Endodermal cell (in vitro differentiated cells): ENCODE results near the gene KIAA1671. TPM values are rescaled to one million over a fixed set of nuclear protein-coding genes. Genes with fewer than 3 reads are reported as not detected.

Experiments
- DNase-seq: peaks from one replicate; pipeline ENCODE4 v3.0.0-alpha.2; 2017
- H3K27ac ChIP-seq: 2 replicates; pipeline ENCODE4 v1.5.1; 2013; ENCODE audit warnings: mild to moderate bottlenecking, low read depth, low read length, moderate library complexity
- H3K27me3 ChIP-seq: 2 replicates; pipeline ENCODE4 v1.6.1; 2013; ENCODE audit warnings: mild to moderate bottlenecking, low read length, moderate library complexity; ENCODE audit not compliant: insufficient read depth, control insufficient read depth, poor library complexity, severe bottlenecking
- H3K36me3 ChIP-seq: 2 replicates; pipeline ENCODE4 v1.7.0; 2013; ENCODE audit warnings: mild to moderate bottlenecking, low read length, moderate library complexity; ENCODE audit not compliant: control insufficient read depth, insufficient read depth
- H3K4me1 ChIP-seq: one replicate; pipeline ENCODE4 v1.7.0; 2013; ENCODE audit warnings: low read length; ENCODE audit not compliant: control insufficient read depth, insufficient read depth
- H3K4me3 ChIP-seq: 2 replicates; pipeline ENCODE4 v1.5.1; 2013; ENCODE audit warnings: mild to moderate bottlenecking, low read length, moderate library complexity
- H3K9ac ChIP-seq: 2 replicates; pipeline ENCODE4 v1.6.1; 2013; ENCODE audit warnings: mild to moderate bottlenecking, low read length, moderate library complexity; ENCODE audit not compliant: poor library complexity, severe bottlenecking; ENCODE audit errors: extremely low read depth
- H3K9me3 ChIP-seq: 2 replicates; pipeline ENCODE4 v1.6.1; 2013; ENCODE audit warnings: mild to moderate bottlenecking, low read length, moderate library complexity; ENCODE audit not compliant: control insufficient read depth
- H3K27ac Mint-ChIP-seq: 2 replicates; pipeline ENCODE4 v1.8.0; 2020; ENCODE audit warnings: mixed read lengths
- H3K27me3 Mint-ChIP-seq: 2 replicates; pipeline ENCODE4 v1.8.0; 2021; ENCODE audit warnings: mild to moderate bottlenecking, mixed read lengths; ENCODE audit not compliant: insufficient read depth
- H3K36me3 Mint-ChIP-seq: 2 replicates; pipeline ENCODE4 v1.8.0; 2020; ENCODE audit warnings: low read depth, mixed read lengths
- H3K4me1 Mint-ChIP-seq: 2 replicates; pipeline ENCODE4 v1.8.0; 2020; ENCODE audit warnings: mixed read lengths
- H3K4me3 Mint-ChIP-seq: 2 replicates; pipeline ENCODE4 v1.8.0; 2020; ENCODE audit warnings: mild to moderate bottlenecking, moderate library complexity, mixed read lengths
- H3K9me3 Mint-ChIP-seq: 2 replicates; pipeline ENCODE4 v1.8.0; 2020; ENCODE audit warnings: mild to moderate bottlenecking, mixed read lengths
- CTCF ChIP-seq: fragments of 200-600 bp; sonication (generic); conservative IDR thresholded peaks from 2 replicates; pipeline ENCODE4 v1.5.0; 2021; ENCODE audit warnings: antibody characterized with exemption, mild to moderate bottlenecking
- WGBS, 2 experiments: methylation state at CpG; one replicate each; pipeline versions ENCODE4 v1.1.5 to v1.1.7; 2013; ENCODE audit warnings: missing lambda C conversion rate in 2 of 2, mixed read lengths in 1 of 2; ENCODE audit not compliant: insufficient coverage in 1 of 2, insufficient read length in 1 of 2; 5-methylcytosine and 5-hydroxymethylcytosine counted together
- total RNA-seq, 2 donors: library from RNA; stranded (reverse); fragmentation: NEBNext Ultra II Directional in 1 of 2; extraction: Animal tissue kit (Norgen Biotek cat#: 25700) in 1 of 2; gene quantifications; 2 replicates in 1 of 2; 3 replicates in 1 of 2; pipeline ENCODE4 v1.2.1, GENCODE V29; 2021

KIAA1671 gene
- total RNA-seq, 2 donors from 2014 or later = 38.8 to 43.7 TPM

- H3K9me3 Mint-ChIP-seq = no peaks in the 10 kb centered on the region
- Histone ChIP-seq H3K27ac (peak overlapping the region; percentile 44), H3K27me3 (no peaks in the 10 kb centered on the region), H3K4me1 (peaks cover 8% of the 10 kb centered on the region), H3K4me3 (no peak overlapping the region), H3K9me3 (no peaks in the 10 kb centered on the region), H3K36me3 (peaks cover 9% of the 10 kb centered on the region), H3K9ac (no peak overlapping the region)
- no peak for TF ChIP-seq CTCF
- H3K4me1 Mint-ChIP-seq = peaks cover 18% of the 10 kb centered on the region
- no peaks in the 10 kb centered on the region for H3K27me3 Mint-ChIP-seq
- no peak overlapping the region for H3K4me3 Mint-ChIP-seq
- no peak overlapping the region for H3K27ac Mint-ChIP-seq
- no peak for DNase-seq
- peaks cover 17% of the 10 kb centered on the region for H3K36me3 Mint-ChIP-seq
- 89 to 94% methylated on average over 13 to 16 of the region's 17 CpGs for WGBS, 2 experiments
These were observed 162.2 kb downstream of the KIAA1671 start for GRCh38 chr22:25114369-25115362.

- Histone ChIP-seq H3K27me3 (no peaks in the 10 kb centered on the region), H3K36me3 (peaks cover 12% of the 10 kb centered on the region), H3K9me3 (peaks cover 9% of the 10 kb centered on the region), H3K4me3 (no peak overlapping the region), H3K27ac (peak overlapping the region; percentile 72), H3K9ac (no peak overlapping the region), H3K4me1 (peaks cover 3% of the 10 kb centered on the region)
- DNase-seq = no peak
- Mint-ChIP-seq H3K4me3 (no peak overlapping the region), H3K27ac (peak overlapping the region; percentile 85), H3K4me1 (peaks cover 10% of the 10 kb centered on the region), H3K27me3 (no peaks in the 10 kb centered on the region), H3K36me3 (peaks cover 34% of the 10 kb centered on the region), H3K9me3 (peaks cover 16% of the 10 kb centered on the region)
- TF ChIP-seq CTCF = no peak
- WGBS, 2 experiments = 73 to 100% methylated on average over 1 to 2 of the region's 2 CpGs
These were observed 167.1 kb downstream of the KIAA1671 start for GRCh38 chr22:25119609-25120008.

- peak; percentile 55 for DNase-seq
- H3K9me3 ChIP-seq = peaks cover 9% of the 10 kb centered on the region
- no peaks in the 10 kb centered on the region for H3K27me3 ChIP-seq
- Mint-ChIP-seq H3K27ac (peak overlapping the region; percentile 85), H3K27me3 (no peaks in the 10 kb centered on the region), H3K4me3 (no peak overlapping the region), H3K9me3 (peaks cover 16% of the 10 kb centered on the region), H3K36me3 (peaks cover 34% of the 10 kb centered on the region), H3K4me1 (peaks cover 10% of the 10 kb centered on the region)
- peaks cover 12% of the 10 kb centered on the region for H3K36me3 ChIP-seq
- no peak overlapping the region for H3K9ac ChIP-seq
- H3K4me1 ChIP-seq = no peaks in the 10 kb centered on the region
- H3K4me3 ChIP-seq = no peak overlapping the region
- TF ChIP-seq CTCF = no peak
- H3K27ac ChIP-seq = peak overlapping the region; percentile 72
- WGBS, 2 experiments = 76 to 81% methylated on average over 2 to 3 of the region's 3 CpGs
These were observed 167.6 kb downstream of the KIAA1671 start for GRCh38 chr22:25120093-25120561.
